ENCODE data around the gene FBXW11.

DNA sequence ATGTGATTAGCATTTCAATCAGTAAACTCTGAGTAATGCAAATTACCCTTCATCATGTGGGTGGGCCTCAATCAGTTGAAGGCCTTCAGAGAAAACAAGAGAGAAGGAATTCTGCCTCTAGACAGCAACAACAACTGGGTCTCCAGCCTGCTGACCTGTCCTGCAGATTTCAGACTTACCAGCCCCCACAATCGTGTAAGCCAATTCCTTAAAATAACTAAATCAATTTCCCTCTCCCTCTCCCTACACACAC lies 41.7 kb upstream of the FBXW11 start:
- TF ChIP-seq POLR2AphosphoS5 (IDR thresholded peaks at IDR 0.05) (no peak), EP300 (IDR thresholded peaks at IDR 0.05) (no peak)

Measured in suprapubic skin (tissue), 4 donors.